PC-3 (cell line): Measurements from ENCODE around the gene TMEM255B. TPM values are rescaled to one million over a fixed set of nuclear protein-coding genes. Genes with fewer than 3 reads are reported as not detected.

Experiments used
- ATAC-seq: fragments of 200-7000 bp; cut with Tn5 transposase; 2 replicates; pipeline ENCODE4 v1.9.1; 2020; ENCODE audit warnings: mild to moderate bottlenecking, moderate library complexity
- BruUV-seq: library from RNA; stranded (reverse); fragments of 400-500 nt; replicated peaks from 2 replicates; lab custom pipeline; 2021; lab: Mats Ljungman, UMichigan
- CTCF ChIA-PET: fragments of 300-600 bp; sonication (Branson Sonifier 250); formaldehyde crosslinking; loops from one replicate; lab custom pipeline; 2022; ENCODE audit warnings: antibody characterized with exemption; lab: Charles Lee
- POLR2A ChIA-PET: fragments of 300-600 bp; sonication (Branson Sonifier 250); formaldehyde crosslinking; loops from one replicate; lab custom pipeline; 2022; ENCODE audit warnings: antibody characterized with exemption; ENCODE audit not compliant: unreplicated experiment; lab: Charles Lee
- DNase-seq: peaks from one replicate; pipeline ENCODE4 v3.0.0-alpha.2; 2015
- H2AFZ ChIP-seq: fragments of 300-600 bp; sonication (generic); 2 replicates; pipeline ENCODE4 v1.6.0; 2016; ENCODE audit warnings: antibody characterized with exemption, low read length
- H3F3A ChIP-seq: fragments of 300-600 bp; sonication (generic); one replicate; pipeline ENCODE4 v1.6.0; 2017; ENCODE audit warnings: antibody characterized with exemption, low read length, control low read depth, mild to moderate bottlenecking; ENCODE audit not compliant: unreplicated experiment
- H3K27ac ChIP-seq: fragments of 300-600 bp; sonication (generic); 2 replicates; pipeline ENCODE4 v1.5.1; 2016; ENCODE audit warnings: mild to moderate bottlenecking, low read length
- H3K27me3 ChIP-seq: fragments of 300-600 bp; sonication (generic); 2 replicates; pipeline ENCODE4 v1.6.1; 2016; ENCODE audit warnings: low read length, mixed read lengths
- H3K36me3 ChIP-seq: fragments of 300-600 bp; sonication (generic); 2 replicates; pipeline ENCODE4 v1.6.1; 2016; ENCODE audit warnings: low read depth, mixed run types, low read length, mixed read lengths
- H3K4me1 ChIP-seq: fragments of 300-600 bp; sonication (generic); 2 replicates; pipeline ENCODE4 v1.5.1; 2016; ENCODE audit warnings: low read length; ENCODE audit not compliant: insufficient read depth
- H3K4me2 ChIP-seq: fragments of 300-600 bp; sonication (generic); 2 replicates; pipeline ENCODE4 v1.6.0; 2016; ENCODE audit warnings: low read length
- H3K4me3 ChIP-seq: fragments of 300-600 bp; sonication (generic); 2 replicates; pipeline ENCODE4 v1.5.1; 2016; ENCODE audit warnings: mild to moderate bottlenecking, low read length, mixed read lengths
- H3K79me2 ChIP-seq: fragments of 300-600 bp; sonication (generic); 2 replicates; pipeline ENCODE4 v1.6.1; 2017; ENCODE audit warnings: low read length, mixed read lengths
- H3K9ac ChIP-seq: fragments of 300-600 bp; sonication (generic); 2 replicates; pipeline ENCODE4 v1.6.0; 2016; ENCODE audit warnings: mild to moderate bottlenecking, low read length
- H3K9me2 ChIP-seq: fragments of 300-600 bp; sonication (generic); replicated peaks from 2 replicates; pipeline ENCODE4 v1.6.1; 2016; ENCODE audit warnings: mixed run types, low read length, mixed read lengths
- H3K9me3 ChIP-seq: fragments of 300-600 bp; sonication (generic); 2 replicates; pipeline ENCODE4 v1.6.1; 2016; ENCODE audit warnings: low read length, mixed read lengths
- H4K20me1 ChIP-seq: fragments of 300-600 bp; sonication (generic); 2 replicates; pipeline ENCODE4 v1.6.1; 2016; ENCODE audit warnings: low read length, mixed read lengths
- EZH2 ChIP-seq: fragments of 300-600 bp; sonication (generic); IDR thresholded peaks from one replicate; pipeline ENCODE4 v1.6.1; 2017; ENCODE audit warnings: antibody characterized with exemption, mild to moderate bottlenecking, low read length; ENCODE audit not compliant: unreplicated experiment
- EZH2phosphoT487 ChIP-seq: fragments of 300-600 bp; sonication (generic); IDR thresholded peaks from 2 replicates; pipeline ENCODE4 v1.6.1; 2018; ENCODE audit warnings: mild to moderate bottlenecking, antibody characterized with exemption, low read length, borderline replicate concordance
- intact Hi-C: fragments of 100-400 bp; cut with micrococcal nuclease; formaldehyde crosslinking; loops from 2 replicates; pipeline ENCODE4 v1.9.0; 2023
- total RNA-seq: library from RNA; depleted of rRNA; stranded (reverse); fragments of >200 nt; gene quantifications from 2 replicates; pipeline ENCODE4 v1.2.3, GENCODE V29; 2014
- TF ChIP-seq, protein P1 (sequence below): fragments of 300-600 bp; sonication (generic); conservative IDR thresholded peaks from 2 replicates; pipeline ENCODE4 v1.5.1; 2017; ENCODE audit warnings: antibody characterized with exemption, low read depth, mild to moderate bottlenecking, low read length

The TMEM255B gene
- total RNA-seq, 1 experiment from 2014 or later, result 26.9 TPM

DNA sequence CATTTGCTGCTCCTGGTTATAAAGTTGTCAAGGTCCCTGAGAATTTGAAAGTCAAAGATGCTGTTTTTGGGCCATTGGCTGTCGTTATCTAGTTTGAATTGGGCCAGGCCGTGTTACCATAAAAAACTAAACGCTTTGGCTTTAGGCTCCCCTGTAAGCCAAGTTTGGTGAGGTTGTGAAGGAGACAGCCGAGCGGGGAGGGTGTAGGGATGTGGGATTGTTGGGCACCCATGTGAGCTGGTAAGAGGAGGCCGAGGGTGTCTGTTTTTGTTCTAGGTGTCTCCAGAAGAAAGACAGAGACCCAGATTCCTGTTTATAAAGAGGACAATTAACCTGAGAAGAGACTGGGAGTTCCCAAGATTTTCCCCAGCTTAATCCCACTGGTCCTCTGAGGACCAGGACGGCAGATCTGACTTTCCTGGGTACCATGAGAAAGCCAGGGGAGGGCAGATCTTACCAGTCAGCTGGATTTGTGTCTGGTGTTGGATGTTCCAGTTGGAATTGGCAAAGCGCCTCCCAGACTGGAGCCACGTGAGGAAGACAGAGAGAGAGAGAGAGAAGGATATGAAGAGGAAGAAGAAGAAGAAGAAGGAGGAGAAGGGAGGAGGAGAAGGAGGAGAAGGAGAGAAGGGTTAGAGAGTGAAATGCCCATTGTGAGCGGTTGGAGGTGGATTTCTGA, 25.1 kb downstream of the TMEM255B start:
- H3K9me3 ChIP-seq, result no peaks in the 10 kb centered on the region
- peaks cover 35% of the 10 kb centered on the region for H3K4me1 ChIP-seq
- H3K9me2 ChIP-seq, result no peaks in the 10 kb centered on the region
- H3K4me3 ChIP-seq, result no peak overlapping the region; the same call in 1 of the 2 replicates
- H3K9ac ChIP-seq, result peak overlapping the region; percentile 80
- H2AFZ ChIP-seq, result no peak overlapping the region
- TF ChIP-seq, protein P1, sequence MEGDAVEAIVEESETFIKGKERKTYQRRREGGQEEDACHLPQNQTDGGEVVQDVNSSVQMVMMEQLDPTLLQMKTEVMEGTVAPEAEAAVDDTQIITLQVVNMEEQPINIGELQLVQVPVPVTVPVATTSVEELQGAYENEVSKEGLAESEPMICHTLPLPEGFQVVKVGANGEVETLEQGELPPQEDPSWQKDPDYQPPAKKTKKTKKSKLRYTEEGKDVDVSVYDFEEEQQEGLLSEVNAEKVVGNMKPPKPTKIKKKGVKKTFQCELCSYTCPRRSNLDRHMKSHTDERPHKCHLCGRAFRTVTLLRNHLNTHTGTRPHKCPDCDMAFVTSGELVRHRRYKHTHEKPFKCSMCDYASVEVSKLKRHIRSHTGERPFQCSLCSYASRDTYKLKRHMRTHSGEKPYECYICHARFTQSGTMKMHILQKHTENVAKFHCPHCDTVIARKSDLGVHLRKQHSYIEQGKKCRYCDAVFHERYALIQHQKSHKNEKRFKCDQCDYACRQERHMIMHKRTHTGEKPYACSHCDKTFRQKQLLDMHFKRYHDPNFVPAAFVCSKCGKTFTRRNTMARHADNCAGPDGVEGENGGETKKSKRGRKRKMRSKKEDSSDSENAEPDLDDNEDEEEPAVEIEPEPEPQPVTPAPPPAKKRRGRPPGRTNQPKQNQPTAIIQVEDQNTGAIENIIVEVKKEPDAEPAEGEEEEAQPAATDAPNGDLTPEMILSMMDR, result no peak
- TF ChIP-seq EZH2 (no peak), EZH2phosphoT487 (no peak)
- no peaks in the 10 kb centered on the region; the same call in 1 of the 2 replicates for H3K79me2 ChIP-seq
- intact Hi-C loops, result loop anchor here (2.0 to 5.0 kb wide), 2 partner anchors 25 to 33 kb away; partner anchors contain the start of gene TMEM255B
- ATAC-seq, result no peak
- no peaks in the 10 kb centered on the region for H4K20me1 ChIP-seq
- H3F3A ChIP-seq, result no peaks in the 10 kb centered on the region
- DNase-seq, result no peak
- ChIA-PET CTCF (no interaction called here), POLR2A (interaction anchor here (0.6 kb wide), 1 partner anchor 18 kb away, joined by 3 read pairs; no protein-coding TSS in a partner anchor)
- BruUV-seq, result no TSS peak
- peak overlapping the region; percentile 99 for H3K27ac ChIP-seq
- peaks cover 8% of the 10 kb centered on the region for H3K36me3 ChIP-seq
- H3K27me3 ChIP-seq, result no peaks in the 10 kb centered on the region
- peak overlapping the region; percentile 74 for H3K4me2 ChIP-seq

DNA sequence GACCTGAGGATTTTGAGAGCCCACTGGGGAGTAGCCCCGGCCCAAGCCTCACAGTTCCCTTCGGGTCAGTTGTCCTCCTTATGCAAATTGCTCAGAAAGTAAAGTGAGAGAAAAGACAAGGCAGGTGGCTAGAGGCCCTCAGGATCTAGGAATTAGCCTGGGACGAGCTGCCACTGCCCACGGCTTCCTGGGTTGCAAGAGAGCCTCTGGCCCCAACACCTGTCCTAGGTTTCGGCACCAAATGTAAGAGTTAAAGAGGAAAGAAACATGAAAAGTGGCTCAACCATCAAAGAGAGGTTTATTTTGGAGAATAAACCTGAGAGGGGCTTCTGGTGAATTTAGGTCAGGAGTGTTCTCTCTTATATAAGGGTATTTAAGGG, 25.6 kb downstream of the TMEM255B start:
- ATAC-seq (peak; percentile 39), DNase-seq (no peak)
- H3K27me3 ChIP-seq, result no peaks in the 10 kb centered on the region
- intact Hi-C loops, result loop anchor here (1.0 to 5.0 kb wide), 3 partner anchors 10 to 33 kb away; partner anchors contain the start of gene TMEM255B
- H3K9me2 ChIP-seq, result no peaks in the 10 kb centered on the region
- TSS peak; percentile 99 for BruUV-seq
- H3K4me3 ChIP-seq, result no peak overlapping the region; the same call in 1 of the 2 replicates
- peak overlapping the region; percentile 99 for H3K27ac ChIP-seq
- no peaks in the 10 kb centered on the region; the same call in 1 of the 2 replicates for H3K79me2 ChIP-seq
- POLR2A ChIA-PET, result interaction anchor here (0.6 to 0.7 kb wide), 2 partner anchors 10 to 17 kb away, joined by 3 to 6 read pairs; no protein-coding TSS in a partner anchor
- TF ChIP-seq EZH2 (no peak), EZH2phosphoT487 (no peak)
- TF ChIP-seq, protein P1, result no peak
- no peak overlapping the region for H2AFZ ChIP-seq
- peak overlapping the region; percentile 80 for H3K9ac ChIP-seq
- peaks cover 8% of the 10 kb centered on the region for H3K36me3 ChIP-seq
- peaks cover 35% of the 10 kb centered on the region for H3K4me1 ChIP-seq
- H3K4me2 ChIP-seq, result peak overlapping the region; percentile 74
- H4K20me1 ChIP-seq, result no peaks in the 10 kb centered on the region
- no peaks in the 10 kb centered on the region for H3F3A ChIP-seq
- no peaks in the 10 kb centered on the region for H3K9me3 ChIP-seq
- CTCF ChIA-PET, result interaction anchor here (0.5 kb wide), 1 partner anchor 296 kb away, joined by 5 read pairs; no protein-coding TSS in a partner anchor
